22Rv1 (cell line): ENCODE results near the gene TMEM244.

Source experiments
- ZFX ChIP-seq: fragments of 450-650 bp; IDR thresholded peaks from 2 replicates; pipeline ENCODE4 v1.6.1; 2017; ENCODE audit warnings: antibody characterized with exemption, borderline replicate concordance
- TF ChIP-seq, protein P1 (sequence below): fragments of 450-650 bp; IDR thresholded peaks from 2 replicates; pipeline ENCODE4 v1.5.1; 2017; ENCODE audit warnings: mild to moderate bottlenecking

DNA sequence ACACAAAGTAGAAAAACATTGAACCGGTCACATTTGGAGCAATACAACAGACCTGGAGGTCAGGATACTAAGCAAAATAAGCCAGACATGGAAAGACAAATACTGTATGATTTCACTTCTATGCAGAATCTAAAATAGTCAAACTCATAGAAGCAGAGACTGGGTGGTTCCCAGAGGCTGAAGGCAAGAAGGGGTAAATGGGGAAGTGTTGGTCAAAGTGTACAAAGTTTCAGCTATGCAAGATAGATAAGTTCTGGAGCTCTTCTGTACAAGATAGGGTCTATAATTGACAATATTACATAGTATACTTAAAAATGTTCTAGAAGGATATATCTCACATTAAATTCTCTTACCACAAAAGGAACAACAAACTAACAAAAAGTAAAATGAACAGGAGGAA is 70.3 kb downstream of the TMEM244 start:
- TF ChIP-seq, protein P1, sequence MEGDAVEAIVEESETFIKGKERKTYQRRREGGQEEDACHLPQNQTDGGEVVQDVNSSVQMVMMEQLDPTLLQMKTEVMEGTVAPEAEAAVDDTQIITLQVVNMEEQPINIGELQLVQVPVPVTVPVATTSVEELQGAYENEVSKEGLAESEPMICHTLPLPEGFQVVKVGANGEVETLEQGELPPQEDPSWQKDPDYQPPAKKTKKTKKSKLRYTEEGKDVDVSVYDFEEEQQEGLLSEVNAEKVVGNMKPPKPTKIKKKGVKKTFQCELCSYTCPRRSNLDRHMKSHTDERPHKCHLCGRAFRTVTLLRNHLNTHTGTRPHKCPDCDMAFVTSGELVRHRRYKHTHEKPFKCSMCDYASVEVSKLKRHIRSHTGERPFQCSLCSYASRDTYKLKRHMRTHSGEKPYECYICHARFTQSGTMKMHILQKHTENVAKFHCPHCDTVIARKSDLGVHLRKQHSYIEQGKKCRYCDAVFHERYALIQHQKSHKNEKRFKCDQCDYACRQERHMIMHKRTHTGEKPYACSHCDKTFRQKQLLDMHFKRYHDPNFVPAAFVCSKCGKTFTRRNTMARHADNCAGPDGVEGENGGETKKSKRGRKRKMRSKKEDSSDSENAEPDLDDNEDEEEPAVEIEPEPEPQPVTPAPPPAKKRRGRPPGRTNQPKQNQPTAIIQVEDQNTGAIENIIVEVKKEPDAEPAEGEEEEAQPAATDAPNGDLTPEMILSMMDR, result no peak
- TF ChIP-seq ZFX, result no peak
